ENCODE results near the gene CTNND2. TPM values are rescaled to one million over a fixed set of nuclear protein-coding genes. Genes with fewer than 3 reads are reported as not detected.
"Not testable (repeated sequence)": the region's sequence is repeated elsewhere in the genome, so short reads cannot be mapped to it uniquely, and the experiment has no call there.

Gene CTNND2
- total RNA-seq, 1 donor from 2014 or later: 2.5 TPM

DNA sequence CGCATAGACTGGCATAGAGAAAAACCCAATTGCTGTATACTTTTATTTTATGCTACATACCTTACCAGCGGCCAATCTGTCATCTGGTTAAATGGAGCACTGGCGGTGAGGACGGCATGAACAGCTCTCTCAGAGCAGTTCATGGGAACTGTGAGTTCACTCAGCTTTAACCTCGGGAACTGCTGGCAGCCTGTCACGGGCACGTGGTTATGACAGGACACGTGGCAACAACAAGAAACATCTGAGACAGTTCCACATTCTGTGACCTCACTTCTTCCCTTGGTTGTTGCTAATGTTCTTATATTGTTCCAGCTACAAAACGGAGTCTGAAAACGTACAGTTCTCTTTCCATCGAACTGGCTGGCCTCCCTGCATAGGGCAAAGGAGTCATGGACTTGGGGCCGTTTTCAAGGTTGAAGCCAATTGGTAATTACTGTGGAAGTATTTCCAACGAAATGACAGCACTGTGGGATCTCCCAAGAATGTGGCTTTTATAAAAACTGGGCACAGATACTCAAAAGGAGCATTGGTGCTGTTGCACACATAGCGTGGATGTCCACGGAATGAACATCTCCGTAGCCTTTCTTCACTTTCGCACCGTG is 896.9 kb downstream of the CTNND2 start:
- H3K9me3 Mint-ChIP-seq (ENCODE audit: unreplicated experiment): no peaks in the 10 kb centered on the region
- no peak overlapping the region for H3K27ac Mint-ChIP-seq (ENCODE audit: unreplicated experiment)
- DNase-seq (ENCODE audit: extremely low spot score, unreplicated experiment): no peak
- no peaks in the 10 kb centered on the region for H3K4me1 Mint-ChIP-seq (ENCODE audit: unreplicated experiment)
- H3K36me3 Mint-ChIP-seq (ENCODE audit: unreplicated experiment): no peaks in the 10 kb centered on the region
- TF ChIP-seq, protein P1, sequence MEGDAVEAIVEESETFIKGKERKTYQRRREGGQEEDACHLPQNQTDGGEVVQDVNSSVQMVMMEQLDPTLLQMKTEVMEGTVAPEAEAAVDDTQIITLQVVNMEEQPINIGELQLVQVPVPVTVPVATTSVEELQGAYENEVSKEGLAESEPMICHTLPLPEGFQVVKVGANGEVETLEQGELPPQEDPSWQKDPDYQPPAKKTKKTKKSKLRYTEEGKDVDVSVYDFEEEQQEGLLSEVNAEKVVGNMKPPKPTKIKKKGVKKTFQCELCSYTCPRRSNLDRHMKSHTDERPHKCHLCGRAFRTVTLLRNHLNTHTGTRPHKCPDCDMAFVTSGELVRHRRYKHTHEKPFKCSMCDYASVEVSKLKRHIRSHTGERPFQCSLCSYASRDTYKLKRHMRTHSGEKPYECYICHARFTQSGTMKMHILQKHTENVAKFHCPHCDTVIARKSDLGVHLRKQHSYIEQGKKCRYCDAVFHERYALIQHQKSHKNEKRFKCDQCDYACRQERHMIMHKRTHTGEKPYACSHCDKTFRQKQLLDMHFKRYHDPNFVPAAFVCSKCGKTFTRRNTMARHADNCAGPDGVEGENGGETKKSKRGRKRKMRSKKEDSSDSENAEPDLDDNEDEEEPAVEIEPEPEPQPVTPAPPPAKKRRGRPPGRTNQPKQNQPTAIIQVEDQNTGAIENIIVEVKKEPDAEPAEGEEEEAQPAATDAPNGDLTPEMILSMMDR (IDR thresholded peaks at IDR 0.05): no peak
- no peaks in the 10 kb centered on the region for H3K27me3 Mint-ChIP-seq (ENCODE audit: unreplicated experiment)
- no peak overlapping the region for H3K4me3 Mint-ChIP-seq (ENCODE audit: unreplicated experiment)

DNA sequence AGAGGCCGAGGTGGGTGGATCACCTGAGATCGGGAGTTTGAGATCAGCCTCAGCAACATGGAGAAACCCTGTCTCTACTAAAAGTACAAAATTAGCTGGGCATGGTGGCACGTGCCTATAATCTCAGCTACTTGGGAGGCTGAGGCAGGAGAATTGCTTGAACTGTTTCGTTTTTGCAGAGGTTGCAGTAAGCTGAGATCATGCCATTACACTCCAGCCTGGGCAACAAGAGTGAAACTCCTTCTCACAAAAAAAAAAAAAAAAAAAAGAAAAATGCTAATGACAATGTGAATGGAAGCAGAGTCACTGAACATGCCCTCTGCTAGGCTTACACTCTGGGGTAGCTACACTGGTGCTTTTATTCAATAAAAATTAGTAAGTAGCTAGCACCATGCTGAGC is 899.7 kb downstream of the CTNND2 start:
- not testable (repeated sequence) for H3K4me1 Mint-ChIP-seq (ENCODE audit: unreplicated experiment); H3K27ac Mint-ChIP-seq (ENCODE audit: unreplicated experiment); H3K4me3 Mint-ChIP-seq (ENCODE audit: unreplicated experiment); H3K27me3 Mint-ChIP-seq (ENCODE audit: unreplicated experiment); H3K36me3 Mint-ChIP-seq (ENCODE audit: unreplicated experiment); DNase-seq (ENCODE audit: extremely low spot score, unreplicated experiment); H3K9me3 Mint-ChIP-seq (ENCODE audit: unreplicated experiment)

DNA sequence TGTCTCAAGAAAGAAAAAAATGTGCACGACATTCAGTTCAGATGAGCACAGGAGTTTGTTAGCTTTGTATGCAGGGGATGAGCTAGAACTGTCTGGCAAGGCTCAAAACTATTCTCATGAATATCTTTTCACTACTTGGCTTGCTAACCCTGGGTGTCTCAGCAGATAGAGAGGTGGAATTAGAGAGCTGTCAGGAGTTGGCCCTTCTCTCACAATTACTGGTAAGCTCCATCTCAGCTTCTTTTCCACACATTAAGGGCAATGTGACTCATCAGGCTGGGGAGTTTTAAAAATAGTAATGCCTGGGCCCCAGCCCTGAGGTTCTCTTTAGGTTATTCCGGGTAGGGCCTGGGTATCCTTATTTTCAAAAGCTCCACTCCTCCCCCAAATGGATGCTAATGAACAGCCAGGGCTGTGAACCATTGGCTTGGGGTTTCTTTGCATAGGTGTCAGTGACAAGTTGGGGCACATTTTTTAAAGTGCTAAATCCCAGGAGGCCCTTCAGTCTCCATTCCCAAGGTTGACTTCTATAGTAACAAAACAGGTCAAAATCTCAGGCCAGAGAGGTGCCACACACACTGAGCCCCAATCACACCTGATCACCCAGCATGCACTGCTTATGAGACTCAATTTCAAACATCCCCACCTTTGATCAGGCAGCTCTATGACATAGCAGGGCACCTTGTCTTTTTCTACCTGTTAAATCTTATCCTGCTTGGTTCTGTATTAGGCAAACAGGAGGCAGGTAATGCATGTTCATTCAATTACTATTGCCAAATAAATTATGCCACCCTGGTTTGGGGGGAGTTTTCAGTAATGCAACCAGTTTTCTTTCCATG is 903.5 kb downstream of the CTNND2 start:
- peaks cover 2% of the 10 kb centered on the region for H3K27me3 Mint-ChIP-seq (ENCODE audit: unreplicated experiment)
- H3K27ac Mint-ChIP-seq (ENCODE audit: unreplicated experiment): no peak overlapping the region
- no peak overlapping the region for H3K4me3 Mint-ChIP-seq (ENCODE audit: unreplicated experiment)
- H3K9me3 Mint-ChIP-seq (ENCODE audit: unreplicated experiment): no peaks in the 10 kb centered on the region
- TF ChIP-seq, protein P1 (IDR thresholded peaks at IDR 0.05): no peak
- no peaks in the 10 kb centered on the region for H3K4me1 Mint-ChIP-seq (ENCODE audit: unreplicated experiment)
- no peaks in the 10 kb centered on the region for H3K36me3 Mint-ChIP-seq (ENCODE audit: unreplicated experiment)
- DNase-seq (ENCODE audit: extremely low spot score, unreplicated experiment): no peak

DNA sequence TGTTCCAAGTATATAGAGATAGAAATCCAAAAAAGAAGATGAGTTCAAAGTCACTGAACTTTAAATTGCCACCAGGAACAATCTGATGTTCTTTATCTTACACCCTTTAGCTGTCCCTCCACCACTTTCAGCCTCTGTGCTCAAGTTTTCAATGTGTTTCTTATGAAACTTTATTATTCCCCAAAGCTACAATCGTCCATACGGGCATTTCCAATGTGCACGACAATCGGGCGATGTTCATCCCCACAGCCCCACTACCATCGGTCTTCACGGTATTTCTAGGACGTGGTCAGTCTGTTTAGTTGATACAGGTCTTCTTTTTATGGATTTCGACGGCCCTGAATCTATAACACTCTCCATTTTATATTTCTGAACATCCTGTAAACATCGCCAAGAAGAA is 904.5 kb downstream of the CTNND2 start:
- Mint-ChIP-seq H3K9me3 (ENCODE audit: unreplicated experiment) (no peaks in the 10 kb centered on the region), H3K4me1 (ENCODE audit: unreplicated experiment) (no peaks in the 10 kb centered on the region), H3K27me3 (ENCODE audit: unreplicated experiment) (peaks cover 2% of the 10 kb centered on the region), H3K36me3 (ENCODE audit: unreplicated experiment) (no peaks in the 10 kb centered on the region), H3K27ac (ENCODE audit: unreplicated experiment) (no peak overlapping the region), H3K4me3 (ENCODE audit: unreplicated experiment) (no peak overlapping the region)
- TF ChIP-seq, protein P1 (IDR thresholded peaks at IDR 0.05): no peak
- no peak for DNase-seq (ENCODE audit: extremely low spot score, unreplicated experiment)

DNA sequence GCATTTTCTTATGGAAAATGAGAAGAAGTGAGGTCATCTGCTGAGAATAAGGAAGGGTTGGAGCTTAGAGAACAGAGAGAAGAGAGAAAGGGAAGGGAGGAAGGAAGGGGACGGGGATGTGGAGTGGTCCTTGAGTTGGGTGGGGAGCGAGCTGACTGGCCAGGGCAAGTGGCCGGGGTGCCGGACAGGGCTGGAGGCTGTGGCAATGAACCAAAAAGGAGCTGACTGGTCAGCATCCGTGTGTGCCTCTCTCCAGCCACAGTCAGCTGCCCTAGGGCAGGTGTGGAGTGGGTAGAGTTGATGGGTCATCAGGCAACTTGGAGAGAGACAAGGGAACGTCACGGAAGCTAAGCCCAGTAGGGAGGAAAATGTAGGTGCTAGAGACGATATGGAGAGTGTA is 908.4 kb downstream of the CTNND2 start:
- Mint-ChIP-seq H3K27ac (ENCODE audit: unreplicated experiment) (no peak overlapping the region), H3K4me3 (ENCODE audit: unreplicated experiment) (no peak overlapping the region), H3K4me1 (ENCODE audit: unreplicated experiment) (no peaks in the 10 kb centered on the region), H3K9me3 (ENCODE audit: unreplicated experiment) (no peaks in the 10 kb centered on the region), H3K27me3 (ENCODE audit: unreplicated experiment) (peaks cover 4% of the 10 kb centered on the region), H3K36me3 (ENCODE audit: unreplicated experiment) (no peaks in the 10 kb centered on the region)
- no peak for DNase-seq (ENCODE audit: extremely low spot score, unreplicated experiment)
- TF ChIP-seq, protein P1 (IDR thresholded peaks at IDR 0.05): no peak
